NCI-H69 (cell line): ENCODE measurements around the gene FRK.
"Not testable (repeated sequence)": the region's sequence is repeated elsewhere in the genome, so short reads cannot be mapped to it uniquely, and the experiment has no call there.

Source experiments
- DNase-seq: peaks from one replicate; lab custom pipeline; 2025; lab: John Stamatoyannopoulos, UW

FRK gene

GRCh38 chr6:116004841-116005815 is 55.6 kb downstream of the FRK start:
- no peak for DNase-seq

- no peak for DNase-seq
Measured at GRCh38 chr6:116003668-116004067, 57.0 kb downstream of the FRK start.

- DNase-seq: no peak
Measured at GRCh38 chr6:116002756-116003155, 57.9 kb downstream of the FRK start.

GRCh38 chr6:115999235-115999634 is 61.5 kb downstream of the FRK start:
- peak; percentile 16 for DNase-seq

GRCh38 chr6:115997990-115998585 is 62.6 kb downstream of the FRK start:
- DNase-seq: no peak

- DNase-seq: no peak
Measured at GRCh38 chr6:115986026-115986425, 74.7 kb downstream of the FRK start.

- no peak for DNase-seq
Measured at GRCh38 chr6:115984809-115985208, 75.9 kb downstream of the FRK start.

- DNase-seq: no peak
Measured at GRCh38 chr6:115983998-115984397, 76.7 kb downstream of the FRK start.

GRCh38 chr6:115982453-115982852 is 78.2 kb downstream of the FRK start:
- DNase-seq: no peak

GRCh38 chr6:115977220-115977619 is 83.5 kb downstream of the FRK start:
- DNase-seq: no peak

- DNase-seq: no peak
Measured at GRCh38 chr6:115976321-115976870, 84.3 kb downstream of the FRK start.

GRCh38 chr6:115972679-115973078 is 88.0 kb downstream of the FRK start:
- DNase-seq: no peak

GRCh38 chr6:115971785-115972184 is 88.9 kb downstream of the FRK start:
- DNase-seq: no peak

GRCh38 chr6:115969930-115970273 is 90.8 kb downstream of the FRK start:
- no peak for DNase-seq

- peak; percentile 23 for DNase-seq
Measured at GRCh38 chr6:115969207-115969929, 91.3 kb downstream of the FRK start.

- DNase-seq: not testable (repeated sequence)
Measured at GRCh38 chr6:115960286-115960685, 100.4 kb downstream of the FRK start.

- no peak for DNase-seq
Measured at GRCh38 chr6:115958958-115959357, 101.7 kb downstream of the FRK start.

GRCh38 chr6:115954740-115955139 is 106.0 kb downstream of the FRK start:
- no peak for DNase-seq

- no peak for DNase-seq
Measured at GRCh38 chr6:115948751-115949150, 111.9 kb downstream of the FRK start.

GRCh38 chr6:115947966-115948541 is 112.6 kb downstream of the FRK start:
- no peak for DNase-seq

GRCh38 chr6:115945812-115946211 is 114.9 kb downstream of the FRK start:
- DNase-seq: no peak

- no peak for DNase-seq
Measured at GRCh38 chr6:115945306-115945705, 115.4 kb downstream of the FRK start.
